Measurements from ENCODE around the gene ATRIP. TPM values are rescaled to one million over a fixed set of nuclear protein-coding genes. Genes with fewer than 3 reads are reported as not detected.
"Not testable (repeated sequence)": the region's sequence is repeated elsewhere in the genome, so short reads cannot be mapped to it uniquely, and the experiment has no call there.

The ATRIP gene
- total and polyA plus RNA-seq, 4 donors, result 1.7 to 4.6 (median 2.9) TPM

- no peak for TF ChIP-seq REST (IDR thresholded peaks at IDR 0.05)
These were observed 12.8 kb downstream of the ATRIP start (continued) for GRCh38 chr3:48459331-48459730.

GRCh38 chr3:48459773-48460516 lies 13.4 kb downstream of the ATRIP start:
- Histone ChIP-seq H3K36me3 (ENCODE audit: control insufficient read depth in 4 of 4, insufficient read depth in 3 of 4, low read depth in 1 of 4, low read length in 3 of 4) (peaks cover 9 to 41% (median 35%) of the 10 kb centered on the region in 4 donors), H3K27ac (ENCODE audit: low read depth in 1 of 2, low read length in 2 of 2) (no peak overlapping the region), H3K9ac (ENCODE audit: low read depth in 1 of 2, low read length in 2 of 2) (no peak overlapping the region), H3K4me3 (ENCODE audit: low read depth in 1 of 3, low read length in 3 of 3) (no peak overlapping the region), H3K4me1 (ENCODE audit: control insufficient read depth in 4 of 4, insufficient read depth in 4 of 4, low read length in 3 of 4) (peaks cover 0 to under 1% (median 0%) of the 10 kb centered on the region in 4 donors), H3K27me3 (ENCODE audit: control insufficient read depth in 4 of 4, insufficient read depth in 4 of 4, low read length in 3 of 4) (no peaks in the 10 kb centered on the region), H3K9me3 (ENCODE audit: control insufficient read depth in 4 of 4, low read length in 3 of 4) (no peaks in the 10 kb centered on the region)
- TF ChIP-seq TAF1 (conservative IDR thresholded peaks at IDR 0.05) (no peak), HNF4A (conservative IDR thresholded peaks at IDR 0.05) (no peak), ATF3 (IDR thresholded peaks at IDR 0.05) (no peak), RAD21 (IDR thresholded peaks at IDR 0.05) (no peak), FOXA2 (IDR thresholded peaks at IDR 0.05) (no peak), FOXA1 (IDR thresholded peaks at IDR 0.05) (no peak), MAX (IDR thresholded peaks at IDR 0.05) (no peak), HNF4G (IDR thresholded peaks at IDR 0.05) (no peak)
- no peak for DNase-seq (ENCODE audit: low spot score)
- WGBS, result 94% methylated on average over 7 of the region's 7 CpGs

- DNase-seq (ENCODE audit: low spot score), result no peak
- Histone ChIP-seq H3K27me3 (ENCODE audit: control insufficient read depth in 4 of 4, insufficient read depth in 4 of 4, low read length in 3 of 4) (no peaks in the 10 kb centered on the region), H3K27ac (ENCODE audit: low read depth in 1 of 2, low read length in 2 of 2) (no peak overlapping the region), H3K4me3 (ENCODE audit: low read depth in 1 of 3, low read length in 3 of 3) (no peak overlapping the region), H3K4me1 (ENCODE audit: control insufficient read depth in 4 of 4, insufficient read depth in 4 of 4, low read length in 3 of 4) (peaks cover 0 to 6% (median 1%) of the 10 kb centered on the region in 4 donors), H3K9ac (ENCODE audit: low read depth in 1 of 2, low read length in 2 of 2) (no peak overlapping the region), H3K9me3 (ENCODE audit: control insufficient read depth in 4 of 4, low read length in 3 of 4) (no peaks in the 10 kb centered on the region), H3K36me3 (ENCODE audit: control insufficient read depth in 4 of 4, insufficient read depth in 3 of 4, low read depth in 1 of 4, low read length in 3 of 4) (peaks cover 9 to 38% (median 33%) of the 10 kb centered on the region in 4 donors)
- WGBS, result 96% methylated on average over 3 of the region's 3 CpGs
- TF ChIP-seq MAX (IDR thresholded peaks at IDR 0.05) (no peak), FOXA2 (IDR thresholded peaks at IDR 0.05) (no peak), SP1 (IDR thresholded peaks at IDR 0.05) (no peak)
These were observed 14.0 kb downstream of the ATRIP start for GRCh38 chr3:48460517-48460902.

- not testable (repeated sequence) for H3K9ac ChIP-seq (ENCODE audit: low read depth in 1 of 2, low read length in 2 of 2); H3K27ac ChIP-seq (ENCODE audit: low read depth in 1 of 2, low read length in 2 of 2); H3K9me3 ChIP-seq (ENCODE audit: control insufficient read depth in 4 of 4, low read length in 3 of 4); H3K4me3 ChIP-seq (ENCODE audit: low read depth in 1 of 3, low read length in 3 of 3); H3K27me3 ChIP-seq (ENCODE audit: control insufficient read depth in 4 of 4, insufficient read depth in 4 of 4, low read length in 3 of 4); DNase-seq (ENCODE audit: low spot score)
- peaks cover 0 to 18% (median 7%) of the 10 kb centered on the region in 4 donors for H3K4me1 ChIP-seq (ENCODE audit: control insufficient read depth in 4 of 4, insufficient read depth in 4 of 4, low read length in 3 of 4)
- H3K36me3 ChIP-seq (ENCODE audit: control insufficient read depth in 4 of 4, insufficient read depth in 3 of 4, low read depth in 1 of 4, low read length in 3 of 4), result peaks cover 6 to 34% (median 31%) of the 10 kb centered on the region in 4 donors
- 83% methylated on average over 7 of the region's 7 CpGs for WGBS
These were observed 15.2 kb downstream of the ATRIP start for GRCh38 chr3:48461767-48462166.

Data from liver (tissue), 9 donors.